ENCODE measurements around the gene GPR142.
A peak's percentile ranks its signal among the peaks of the same experiment; 100 is the strongest.
"Not testable (repeated sequence)": the region's sequence is repeated elsewhere in the genome, so short reads cannot be mapped to it uniquely, and the experiment has no call there.

Gene GPR142

GRCh38 chr17:74394977-74395376, 27.7 kb downstream of the GPR142 start:
- DNase-seq, result no peak

DNA sequence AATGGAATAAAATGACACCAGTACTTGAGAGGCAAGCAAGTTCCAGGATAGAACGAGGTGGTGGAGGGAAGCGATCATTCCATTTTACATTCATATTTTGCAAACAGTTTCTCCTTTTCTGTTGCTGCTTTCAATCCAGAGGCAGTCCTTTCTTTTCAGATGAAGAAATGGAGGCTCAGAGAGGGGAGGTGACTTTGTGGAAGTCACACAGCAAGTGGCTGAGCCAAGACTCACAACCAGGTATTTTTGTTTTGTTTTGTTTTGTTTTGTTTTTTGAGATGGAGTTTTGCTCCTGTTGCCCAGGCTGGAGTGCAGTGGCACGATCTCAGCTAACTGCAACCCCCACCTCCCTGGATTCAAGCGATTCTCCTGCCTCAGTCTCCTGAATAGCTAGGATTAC, 29.3 kb downstream of the GPR142 start:
- DNase-seq, result no peak

GRCh38 chr17:74402048-74402447, 34.7 kb downstream of the GPR142 start:
- no peak for DNase-seq

DNA sequence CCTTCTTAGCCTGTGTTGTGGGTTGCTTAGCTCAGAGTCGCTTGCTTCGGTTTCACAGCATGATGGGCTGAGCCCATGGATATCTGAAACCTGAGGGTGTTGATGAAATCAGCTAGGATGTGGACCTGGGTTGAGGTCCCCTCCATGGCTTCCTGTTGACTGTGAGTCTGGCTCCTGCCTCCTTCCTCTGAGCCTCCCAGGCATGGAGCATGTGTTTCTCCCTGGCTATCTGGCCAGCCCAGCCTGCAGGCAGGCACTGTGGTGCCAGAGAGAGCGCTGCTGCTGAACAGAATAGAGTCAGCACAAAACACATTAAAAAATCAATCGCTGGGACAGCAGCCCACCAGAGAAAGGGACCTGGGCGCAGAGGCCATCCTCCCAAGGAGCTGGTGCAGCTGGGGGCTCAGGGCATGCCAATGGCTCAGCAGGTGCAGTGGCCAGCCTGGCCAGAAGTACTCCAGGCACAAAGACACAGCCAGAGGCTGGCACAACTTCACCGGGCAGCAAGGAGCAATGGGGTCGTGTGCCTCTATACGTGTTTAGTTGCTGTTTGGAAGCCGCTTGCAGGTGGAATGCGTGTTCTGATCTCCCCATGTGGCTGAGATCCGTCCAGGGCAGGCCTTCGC, 36.3 kb downstream of the GPR142 start:
- peak; percentile 54 to 70 for DNase-seq

GRCh38 chr17:74404218-74404617, 36.9 kb downstream of the GPR142 start:
- DNase-seq, result no peak

- DNase-seq, result no peak
Observed at GRCh38 chr17:74404789-74405188, 37.5 kb downstream of the GPR142 start.

DNA sequence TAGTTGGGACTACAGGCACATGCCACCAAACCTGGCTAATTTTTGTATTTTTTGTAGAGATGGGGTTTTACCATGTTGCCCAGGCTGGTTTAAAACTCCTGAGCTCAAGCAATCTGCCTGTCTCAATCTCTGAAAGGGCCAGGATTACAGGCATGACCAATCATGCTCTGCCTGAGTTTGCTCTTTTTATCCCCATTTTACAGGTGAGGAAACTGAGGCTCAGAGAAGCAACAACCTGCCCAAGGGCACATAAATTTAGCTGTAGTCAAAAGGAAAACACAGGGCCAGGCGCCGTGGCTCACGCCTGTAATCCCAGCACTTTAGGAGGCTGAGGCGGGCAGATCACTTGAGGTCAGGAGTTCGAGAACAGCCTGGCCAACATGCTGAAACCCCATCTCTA, 38.0 kb downstream of the GPR142 start:
- not testable (repeated sequence) for DNase-seq

DNA sequence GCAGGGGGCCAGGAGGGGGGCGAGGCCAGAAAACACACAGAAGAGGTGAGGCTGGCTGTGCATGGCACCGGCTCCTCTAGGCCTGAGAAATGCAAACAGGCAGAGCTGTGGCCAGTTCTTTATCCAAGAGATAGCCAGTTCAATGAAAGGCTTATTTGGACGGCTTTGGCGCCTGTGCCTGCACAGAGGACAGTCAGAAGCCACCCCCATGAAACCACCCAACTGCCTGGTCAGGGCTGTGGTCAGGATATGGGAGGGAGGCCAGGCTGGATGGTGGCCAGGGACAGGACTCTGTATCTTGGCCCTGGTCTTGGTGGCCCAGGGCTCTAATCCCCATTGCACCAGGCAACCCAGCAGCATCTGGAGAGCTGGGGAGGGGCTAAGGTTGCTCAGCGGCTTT, 40.1 kb downstream of the GPR142 start:
- DNase-seq, result no peak

- DNase-seq, result no peak
Observed at GRCh38 chr17:74408262-74408661, 41.0 kb downstream of the GPR142 start.

GRCh38 chr17:74408815-74409214, 41.5 kb downstream of the GPR142 start:
- DNase-seq, result no peak

DNA sequence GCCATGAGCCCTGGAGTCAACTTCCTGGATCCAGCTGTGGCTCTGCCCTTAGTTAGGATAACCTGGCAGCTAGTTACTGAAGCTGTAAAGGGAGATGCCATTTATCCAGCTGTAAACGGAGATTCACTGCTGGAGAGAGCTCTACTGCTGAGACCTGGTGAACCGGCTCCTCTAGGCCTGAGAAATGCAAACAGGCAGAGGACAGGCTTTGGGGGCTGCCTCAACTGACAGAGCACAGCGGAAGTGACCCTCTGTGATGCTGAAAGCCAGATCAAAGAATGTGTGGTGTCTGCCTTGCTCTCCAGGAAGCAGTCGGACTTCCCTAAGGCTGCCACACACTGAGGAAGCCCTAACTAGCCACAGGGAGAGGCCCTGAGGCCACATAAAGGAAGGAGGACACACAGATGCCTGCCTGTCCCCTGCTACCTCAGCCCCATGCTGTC, 42.7 kb downstream of the GPR142 start:
- DNase-seq, result peak; percentile 82 to 88

DNA sequence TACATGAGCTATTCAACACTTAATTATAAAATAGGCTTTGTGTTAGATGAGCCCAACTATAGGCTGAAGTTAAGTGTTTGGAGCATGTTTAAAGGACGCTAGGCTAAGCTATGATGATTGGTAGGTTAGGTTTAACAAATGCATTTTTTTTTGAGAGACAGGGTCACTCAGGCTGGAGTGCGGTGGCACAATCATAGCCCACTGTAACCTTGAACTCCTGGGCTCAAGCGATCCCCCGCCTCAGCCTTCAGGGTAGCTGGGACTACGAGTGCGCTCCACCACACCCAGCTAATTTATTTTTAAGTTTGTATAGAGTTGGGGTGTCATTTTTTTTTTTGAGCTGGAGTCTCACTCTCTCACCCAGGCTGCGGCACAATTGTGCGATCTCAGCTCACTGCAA, 45.3 kb downstream of the GPR142 start:
- no peak for DNase-seq

DNA sequence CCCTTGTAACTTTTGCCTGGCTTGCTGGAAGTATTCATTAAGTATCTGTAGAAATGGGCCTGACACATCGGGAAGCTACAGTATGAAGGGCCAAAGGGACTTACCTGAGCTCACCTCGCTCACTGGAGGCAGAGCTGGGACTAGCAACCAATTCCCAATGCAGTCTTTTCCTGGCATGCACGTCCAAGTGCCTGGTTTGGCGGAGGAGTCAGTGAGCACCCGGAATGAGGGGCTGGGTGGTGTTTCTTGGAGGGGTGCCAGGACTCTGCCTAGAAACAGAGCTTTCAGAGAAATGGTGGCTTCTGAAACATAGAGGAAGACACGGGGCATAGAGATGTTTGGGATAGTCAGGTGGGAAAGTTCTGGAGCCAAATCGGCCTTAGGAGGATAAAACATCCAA, 46.2 kb downstream of the GPR142 start:
- no peak for DNase-seq

DNA sequence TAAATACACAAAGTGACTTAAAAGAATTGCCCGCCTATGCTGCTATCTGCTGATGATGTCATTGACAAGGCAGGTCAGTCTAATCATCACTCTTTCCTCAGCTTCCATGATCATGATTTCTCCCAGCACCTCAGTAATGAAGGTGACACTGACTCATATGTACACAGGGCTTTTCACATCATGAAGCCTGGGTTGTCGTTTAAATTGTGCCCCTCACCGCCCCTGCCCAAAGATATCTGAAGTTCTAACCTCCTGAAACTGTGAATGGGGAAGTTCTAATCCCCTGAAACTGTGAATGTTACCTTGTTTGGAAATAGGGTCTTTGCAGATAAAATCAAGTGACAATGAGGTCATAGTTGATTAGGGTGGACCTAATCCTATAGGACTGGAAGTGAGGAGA, 47.2 kb downstream of the GPR142 start:
- DNase-seq, result no peak

GRCh38 chr17:74415608-74416396, 48.5 kb downstream of the GPR142 start:
- no peak for DNase-seq

- DNase-seq, result no peak
Observed at GRCh38 chr17:74417178-74418045, 50.1 kb downstream of the GPR142 start.

DNA sequence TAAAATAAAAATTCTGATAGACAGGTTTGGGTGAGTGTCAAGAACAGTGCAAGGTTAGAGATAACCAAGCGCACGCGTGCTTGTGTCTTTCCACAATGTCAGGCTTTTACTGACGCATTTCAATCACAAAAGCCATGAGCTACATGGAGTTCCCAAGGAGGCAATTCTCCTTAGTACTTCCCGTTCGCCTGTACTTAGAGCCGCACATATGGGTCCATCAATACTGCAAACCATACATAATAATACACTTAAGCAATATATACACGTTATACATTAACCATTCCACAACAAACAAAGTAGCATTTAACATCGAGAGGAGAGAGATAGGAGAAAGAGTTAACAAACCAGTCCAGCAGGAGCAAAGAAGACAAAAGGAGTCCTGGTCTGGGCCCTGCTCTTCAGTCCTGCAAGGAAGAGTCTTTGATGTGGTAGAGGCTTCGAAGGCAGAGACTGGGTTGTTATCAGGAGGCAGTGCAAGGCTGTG, 52.7 kb downstream of the GPR142 start:
- no peak for DNase-seq
